Muscle layer of colon (tissue), 2 donors: Measurements from ENCODE around the gene STAB1.

ENCODE experiments used
- H3K27ac ChIP-seq: one replicate; pipeline ENCODE4 v1.7.0; 2013; ENCODE audit warnings: low read depth, mild to moderate bottlenecking, low read length, moderate library complexity
- H3K27me3 ChIP-seq, 2 donors: one replicate each; pipeline ENCODE4 v1.7.0; 2013; ENCODE audit warnings: low read length in 2 of 2, mild to moderate bottlenecking in 2 of 2; ENCODE audit not compliant: insufficient read depth in 2 of 2, control insufficient read depth in 1 of 2
- H3K36me3 ChIP-seq: one replicate; pipeline ENCODE4 v1.7.0; 2013; ENCODE audit warnings: mild to moderate bottlenecking, low read length; ENCODE audit not compliant: insufficient read depth
- H3K4me1 ChIP-seq: one replicate; pipeline ENCODE4 v1.7.0; 2013; ENCODE audit warnings: mild to moderate bottlenecking, low read length; ENCODE audit not compliant: insufficient read depth
- H3K4me3 ChIP-seq, 2 donors: one replicate each; pipeline ENCODE4 v1.7.0; 2013; ENCODE audit warnings: low read length in 2 of 2, low read depth in 1 of 2, mild to moderate bottlenecking in 1 of 2, moderate library complexity in 1 of 2
- H3K9ac ChIP-seq: one replicate; pipeline ENCODE4 v1.7.0; 2013; ENCODE audit warnings: low read length
- H3K9me3 ChIP-seq: one replicate; pipeline ENCODE4 v1.7.0; 2013; ENCODE audit warnings: mild to moderate bottlenecking, low read length
- donor health status: abdominal sarcoma.
- donor health status: Adenocarcinoma of cecum.

The STAB1 gene

GRCh38 chr3:52490939-52491526, 4.1 kb upstream of the STAB1 start:
- Histone ChIP-seq H3K27me3 (no peaks in the 10 kb centered on the region), H3K9ac (no peak overlapping the region), H3K9me3 (no peaks in the 10 kb centered on the region), H3K36me3 (peaks cover 77% of the 10 kb centered on the region), H3K4me3 (no peak overlapping the region), H3K4me1 (no peaks in the 10 kb centered on the region), H3K27ac (peak overlapping the region; percentile 22)

DNA sequence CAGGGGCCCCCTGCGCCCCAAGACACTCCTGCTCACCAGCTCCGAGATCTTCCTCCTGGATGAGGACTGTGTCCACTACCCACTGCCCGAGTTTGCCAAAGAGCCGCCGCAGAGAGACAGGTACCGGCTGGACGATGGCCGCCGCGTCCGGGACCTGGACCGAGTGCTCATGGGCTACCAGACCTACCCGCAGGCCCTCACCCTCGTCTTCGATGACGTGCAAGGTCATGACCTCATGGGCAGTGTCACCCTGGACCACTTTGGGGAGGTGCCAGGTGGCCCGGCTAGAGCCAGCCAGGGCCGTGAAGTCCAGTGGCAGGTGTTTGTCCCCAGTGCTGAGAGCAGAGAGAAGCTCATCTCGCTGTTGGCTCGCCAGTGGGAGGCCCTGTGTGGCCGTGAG, 3.1 kb upstream of the STAB1 start:
- H3K4me1 ChIP-seq = no peaks in the 10 kb centered on the region
- H3K27ac ChIP-seq = no peak overlapping the region
- H3K9me3 ChIP-seq = no peaks in the 10 kb centered on the region
- peaks cover 68% of the 10 kb centered on the region for H3K36me3 ChIP-seq
- no peak overlapping the region for H3K9ac ChIP-seq
- no peaks in the 10 kb centered on the region for H3K27me3 ChIP-seq
- H3K4me3 ChIP-seq = no peak overlapping the region

DNA sequence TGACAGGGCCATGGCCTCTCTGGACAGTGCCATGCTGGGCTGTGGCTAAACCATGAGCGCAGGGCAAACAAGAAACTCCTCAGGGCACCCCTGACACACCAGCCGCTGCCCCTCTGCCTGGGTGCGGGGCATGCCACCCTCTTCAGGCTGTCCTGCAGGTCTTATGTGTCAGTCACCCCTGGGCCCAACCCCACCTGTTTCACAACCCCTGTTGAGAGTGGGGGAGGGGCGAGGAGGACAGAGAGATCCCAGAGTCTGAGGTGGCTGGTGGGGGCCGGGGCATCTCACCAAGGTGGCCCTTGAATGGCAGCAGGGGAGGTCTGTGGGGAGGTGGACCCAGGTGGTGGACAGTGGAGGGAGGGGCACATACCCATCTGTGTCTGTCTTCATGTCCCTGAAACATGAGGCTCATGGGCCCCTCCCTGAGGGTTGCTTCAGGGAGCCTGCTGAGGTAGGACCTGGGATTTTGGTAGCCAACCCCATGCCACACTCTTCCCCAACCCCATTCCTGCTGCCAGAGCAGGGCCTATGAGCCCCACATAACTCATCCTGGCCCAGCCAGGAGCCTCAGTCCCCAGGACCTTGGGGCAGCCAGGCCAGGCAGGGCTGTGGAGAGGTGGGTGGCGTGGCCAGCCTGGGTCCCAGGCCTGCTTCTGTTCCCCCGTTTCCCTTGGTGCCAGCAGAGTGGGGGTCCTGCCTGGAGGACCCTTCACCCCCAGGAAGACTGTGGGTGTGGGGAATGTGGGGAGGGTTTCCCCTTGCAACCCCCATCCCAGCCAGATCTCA, 1.7 kb upstream of the STAB1 start:
- no peak overlapping the region for H3K9ac ChIP-seq
- no peak overlapping the region for H3K4me3 ChIP-seq
- no peaks in the 10 kb centered on the region for H3K27me3 ChIP-seq
- no peak overlapping the region for H3K27ac ChIP-seq
- no peaks in the 10 kb centered on the region for H3K9me3 ChIP-seq
- H3K4me1 ChIP-seq = no peaks in the 10 kb centered on the region
- H3K36me3 ChIP-seq = peaks cover 55% of the 10 kb centered on the region

- H3K4me1 ChIP-seq = no peaks in the 10 kb centered on the region
- no peak overlapping the region for H3K4me3 ChIP-seq
- H3K9me3 ChIP-seq = no peaks in the 10 kb centered on the region
- no peak overlapping the region for H3K9ac ChIP-seq
- H3K27ac ChIP-seq = no peak overlapping the region
- H3K27me3 ChIP-seq = no peaks in the 10 kb centered on the region
- peaks cover 47% of the 10 kb centered on the region for H3K36me3 ChIP-seq
Observed at GRCh38 chr3:52494445-52494844, 693 bp upstream of the STAB1 start.

- Histone ChIP-seq H3K9ac (no peak overlapping the region), H3K9me3 (no peaks in the 10 kb centered on the region), H3K27me3 (no peaks in the 10 kb centered on the region), H3K36me3 (peaks cover 31% of the 10 kb centered on the region), H3K4me3 (peak overlapping the region in 1 of 2 donors; percentile 32), H3K4me1 (no peaks in the 10 kb centered on the region), H3K27ac (peak overlapping the region; percentile 44)
Observed at GRCh38 chr3:52495777-52496602, 852 bp downstream of the STAB1 start.

GRCh38 chr3:52498137-52499054, 3.3 kb downstream of the STAB1 start:
- Histone ChIP-seq H3K27ac (no peak overlapping the region), H3K36me3 (peaks cover 8% of the 10 kb centered on the region), H3K9ac (no peak overlapping the region), H3K27me3 (no peaks in the 10 kb centered on the region), H3K9me3 (no peaks in the 10 kb centered on the region), H3K4me1 (no peaks in the 10 kb centered on the region), H3K4me3 (no peak overlapping the region)

DNA sequence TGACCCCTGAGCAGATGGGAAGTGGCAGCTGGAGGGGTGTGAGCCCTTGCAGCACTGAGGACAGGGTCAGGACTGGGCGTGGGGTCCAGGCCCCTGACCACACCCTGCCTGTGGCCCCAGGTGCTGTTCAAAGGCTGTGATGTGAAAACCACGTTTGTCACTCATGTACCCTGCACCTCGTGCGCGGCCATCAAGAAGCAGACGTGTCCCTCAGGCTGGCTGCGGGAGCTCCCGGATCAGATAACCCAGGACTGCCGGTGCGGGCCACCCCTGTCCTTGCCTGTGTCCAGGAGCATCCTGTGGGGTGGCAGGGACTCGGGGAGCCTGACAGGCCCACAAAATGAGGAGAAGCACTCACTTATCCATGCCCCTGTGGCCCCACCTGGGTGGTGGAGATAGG, 5.9 kb downstream of the STAB1 start:
- Histone ChIP-seq H3K27me3 (no peaks in the 10 kb centered on the region), H3K36me3 (peaks cover 4% of the 10 kb centered on the region), H3K9ac (no peak overlapping the region), H3K4me1 (no peaks in the 10 kb centered on the region), H3K27ac (no peak overlapping the region), H3K4me3 (no peak overlapping the region), H3K9me3 (no peaks in the 10 kb centered on the region)

- Histone ChIP-seq H3K27me3 (no peaks in the 10 kb centered on the region), H3K36me3 (peaks cover 4% of the 10 kb centered on the region)
Observed at GRCh38 chr3:52502001-52502400, 6.9 kb downstream of the STAB1 start.

DNA sequence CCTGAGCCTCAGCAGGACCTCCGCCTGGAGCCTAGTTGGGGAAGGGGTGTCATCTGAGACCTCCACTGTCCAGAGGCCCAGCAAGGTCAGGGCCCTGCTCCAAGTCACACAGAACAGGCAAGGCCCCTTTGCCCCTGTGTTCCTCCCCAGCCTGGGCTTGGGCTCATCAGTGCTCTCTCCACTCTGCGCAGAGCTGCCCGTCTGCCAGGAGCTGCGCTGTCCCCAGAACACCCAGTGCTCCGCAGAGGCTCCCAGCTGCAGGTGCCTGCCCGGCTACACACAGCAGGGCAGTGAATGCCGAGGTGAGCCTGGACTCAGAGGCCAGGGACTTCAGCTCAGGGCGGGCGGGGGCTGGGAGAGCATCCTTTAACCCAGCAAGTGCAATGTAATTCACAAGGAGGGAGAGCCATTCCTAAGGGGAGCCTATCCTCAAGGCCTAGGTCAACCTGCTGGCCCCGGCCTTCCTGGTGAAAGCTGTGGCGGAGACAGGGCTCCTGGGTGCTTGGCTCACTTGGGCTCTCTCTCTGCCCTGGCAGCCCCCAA, 7.7 kb downstream of the STAB1 start:
- no peak overlapping the region for H3K27ac ChIP-seq
- no peak overlapping the region for H3K4me3 ChIP-seq
- no peak overlapping the region for H3K9ac ChIP-seq
- no peaks in the 10 kb centered on the region for H3K9me3 ChIP-seq
- no peaks in the 10 kb centered on the region for H3K27me3 ChIP-seq
- no peaks in the 10 kb centered on the region for H3K4me1 ChIP-seq
- peaks cover 4% of the 10 kb centered on the region for H3K36me3 ChIP-seq

More at GRCh38 chr3:52502001-52502400, 6.9 kb downstream of the STAB1 start:
- Histone ChIP-seq H3K4me1 (no peaks in the 10 kb centered on the region), H3K4me3 (no peak overlapping the region), H3K9ac (no peak overlapping the region), H3K9me3 (no peaks in the 10 kb centered on the region), H3K27ac (no peak overlapping the region)

GRCh38 chr3:52503788-52504424, 8.8 kb downstream of the STAB1 start:
- H3K9ac ChIP-seq = no peak overlapping the region
- no peaks in the 10 kb centered on the region for H3K9me3 ChIP-seq
- H3K27ac ChIP-seq = no peak overlapping the region
- peaks cover 4% of the 10 kb centered on the region for H3K36me3 ChIP-seq
- no peak overlapping the region for H3K4me3 ChIP-seq
- no peaks in the 10 kb centered on the region for H3K27me3 ChIP-seq
- no peaks in the 10 kb centered on the region for H3K4me1 ChIP-seq
